ENCODE results near the gene C10orf105. TPM values are rescaled to one million over a fixed set of nuclear protein-coding genes. Genes with fewer than 3 reads are reported as not detected.

The C10orf105 gene
- total RNA-seq, result under 0.01 TPM in 1 of 2 replicates, not detected in the other

DNA sequence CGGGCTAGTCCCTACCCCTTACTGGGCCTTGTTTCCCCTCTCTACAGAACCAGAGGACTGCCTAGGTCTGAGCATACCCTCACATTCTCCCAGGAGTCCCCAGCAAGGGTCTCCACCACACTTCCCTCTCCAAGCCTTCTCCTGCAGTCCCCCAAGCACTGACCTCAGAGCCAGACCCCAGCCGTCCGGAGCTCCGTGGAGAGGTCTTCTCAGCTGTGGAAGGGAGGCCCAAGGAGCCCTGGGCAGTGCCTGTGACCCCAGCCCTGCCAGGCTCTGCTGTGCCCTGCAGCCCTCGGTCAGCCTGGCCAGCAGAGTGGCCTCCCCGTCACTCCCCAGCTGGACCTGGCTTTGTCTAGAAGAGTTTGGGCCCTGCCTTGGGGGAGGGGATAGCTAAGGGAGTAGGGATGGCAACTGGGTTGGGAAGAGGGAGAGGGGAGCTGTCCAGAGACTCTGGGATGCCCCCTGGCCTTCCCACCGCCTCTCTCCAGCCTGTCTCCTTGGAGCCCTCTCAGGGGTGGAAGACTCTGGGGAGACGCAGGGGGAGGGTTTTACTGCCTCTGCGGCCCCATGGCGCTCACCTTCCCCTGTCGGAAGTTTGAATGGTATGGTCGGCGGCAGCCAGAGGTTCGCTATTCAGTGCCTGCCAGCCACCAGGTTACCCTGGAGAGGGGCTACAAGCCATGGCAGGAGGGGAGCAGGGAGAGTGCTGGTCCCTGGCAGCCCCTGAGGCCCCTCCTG is at the start of gene C10orf105:
C10orf105 (minus strand) TSS at position 315 of the 738 bp plus-strand sequence. CDS start 3,441 bp downstream, outside the sequence.

Other genes starting within 250 kb of the C10orf105 start
- 17.1 and 26.5 TPM in 2 replicates for gene VSIR, start 53.7 kb upstream of the C10orf105 start, total RNA-seq
- gene PSAP, start 131.5 kb upstream of the C10orf105 start, total RNA-seq, result 445 and 1,221 TPM in 2 replicates
- 19.4 and 32.8 TPM in 2 replicates for gene CHST3, start 244.6 kb upstream of the C10orf105 start, total RNA-seq